BJ (cell line): ENCODE measurements around the gene TOMM6. TPM values are rescaled to one million over a fixed set of nuclear protein-coding genes. Genes with fewer than 3 reads are reported as not detected.
"Not testable (repeated sequence)": the region's sequence is repeated elsewhere in the genome, so short reads cannot be mapped to it uniquely, and the experiment has no call there.

Experiments
- CTCF ChIA-PET: fragments of 350-600 bp; formaldehyde crosslinking; extraction: SDS; loops from one replicate; lab custom pipeline; 2021; ENCODE audit warnings: antibody characterized with exemption, inconsistent platforms; lab: Yijun Ruan, JAX
- POLR2A ChIA-PET: fragments of 300-600 bp; sonication (Branson Sonifier 250); formaldehyde crosslinking; extraction: SDS; loops from one replicate; lab custom pipeline; 2021; ENCODE audit warnings: antibody characterized with exemption; lab: Charles Lee
- DNase-seq: peaks from one replicate; pipeline ENCODE4 v3.0.0-alpha.2; 2011; ENCODE audit warnings: low read depth
- H3K27me3 ChIP-seq: 2 replicates; pipeline ENCODE4 v1.6.0; 2011; ENCODE audit warnings: low read length; ENCODE audit not compliant: control insufficient read depth, insufficient read depth
- H3K36me3 ChIP-seq: 2 replicates; pipeline ENCODE4 v1.5.1; 2011; ENCODE audit warnings: low read length; ENCODE audit not compliant: control insufficient read depth, insufficient read depth
- H3K4me3 ChIP-seq: 2 replicates; pipeline ENCODE4 v1.5.1; 2011; ENCODE audit warnings: low read depth, mild to moderate bottlenecking, control low read depth, low read length
- CTCF ChIP-seq: IDR thresholded peaks from 2 replicates; pipeline ENCODE4 v1.5.1; 2011; ENCODE audit warnings: low read depth, mild to moderate bottlenecking, control low read depth, inconsistent platforms, low read length, moderate library complexity; ENCODE audit not compliant: insufficient read depth
- polyA plus RNA-seq: library from polyadenylated mRNA; depleted of rRNA; stranded (reverse); fragments of >200 nt; gene quantifications from 2 replicates; pipeline ENCODE4 v1.2.3, GENCODE V29; 2011

The TOMM6 gene
- polyA plus RNA-seq, 1 experiment, result 157 TPM

- CTCF ChIA-PET, result interaction anchor here (0.9 to 4.0 kb wide), 6 partner anchors 8 to 246 kb away, joined by 3 to 39 read pairs (median 10); partner anchors contain the start of gene TOMM6
- Histone ChIP-seq H3K36me3 (peaks cover 1% of the 10 kb centered on the region; the same call in 1 of the 2 replicates), H3K27me3 (no peaks in the 10 kb centered on the region), H3K4me3 (no peak overlapping the region)
- POLR2A ChIA-PET, result no interaction called here
- TF ChIP-seq CTCF, result no peak
- no peak for DNase-seq
These were observed 11.5 kb downstream of the TOMM6 start for GRCh38 chr6:41798901-41799558.

GRCh38 chr6:41799559-41799911 lies 12.0 kb downstream of the TOMM6 start:
- no peak for TF ChIP-seq CTCF
- no peak for DNase-seq
- Histone ChIP-seq H3K4me3 (no peak overlapping the region), H3K27me3 (no peaks in the 10 kb centered on the region), H3K36me3 (peaks cover 1% of the 10 kb centered on the region; the same call in 1 of the 2 replicates)
- CTCF ChIA-PET, result interaction anchor here (0.9 to 4.0 kb wide), 5 partner anchors 9 to 245 kb away, joined by 3 to 39 read pairs (median 13); partner anchors contain the start of gene TOMM6
- POLR2A ChIA-PET, result no interaction called here

- ChIA-PET POLR2A (interaction anchor here (0.5 kb wide), 1 partner anchor 249 kb away, joined by 6 read pairs; the partner anchor contains the start of gene TAF8), CTCF (interaction anchor here (0.6 to 4.0 kb wide), 12 partner anchors 11 to 246 kb away, joined by 3 to 39 read pairs (median 4); partner anchors contain the start of genes BYSL, MED20, TOMM6 and USP49)
- DNase-seq, result no peak
- peaks cover 1% of the 10 kb centered on the region for H3K36me3 ChIP-seq
- no peak overlapping the region for H3K4me3 ChIP-seq
- no peaks in the 10 kb centered on the region for H3K27me3 ChIP-seq
- TF ChIP-seq CTCF, result peak; percentile 66
These were observed 13.9 kb downstream of the TOMM6 start for GRCh38 chr6:41801380-41801779.

GRCh38 chr6:41805830-41806774 lies 18.6 kb downstream of the TOMM6 start:
- DNase-seq, result no peak
- H3K27me3 ChIP-seq, result no peaks in the 10 kb centered on the region
- POLR2A ChIA-PET, result no interaction called here
- H3K4me3 ChIP-seq, result no peak overlapping the region
- H3K36me3 ChIP-seq, result peaks cover 2% of the 10 kb centered on the region; the same call in 1 of the 2 replicates
- TF ChIP-seq CTCF, result no peak
- CTCF ChIA-PET, result no interaction called here

- Histone ChIP-seq H3K36me3 (0 out of 2 replicates have a peak, but pooled peaks cover 2% of the 10 kb centered on the region), H3K4me3 (no peak overlapping the region), H3K27me3 (no peaks in the 10 kb centered on the region)
- ChIA-PET CTCF (no interaction called here), POLR2A (no interaction called here)
- no peak for TF ChIP-seq CTCF
- no peak for DNase-seq
These were observed 23.6 kb downstream of the TOMM6 start for GRCh38 chr6:41811095-41811494.

- CTCF ChIA-PET, H3K27me3 ChIP-seq, H3K36me3 ChIP-seq, DNase-seq, POLR2A ChIA-PET, H3K4me3 ChIP-seq: not testable (repeated sequence)
These were observed 24.5 kb downstream of the TOMM6 start for GRCh38 chr6:41811946-41812345.
